ENCODE data around the gene FCN1.

Gene FCN1

DNA sequence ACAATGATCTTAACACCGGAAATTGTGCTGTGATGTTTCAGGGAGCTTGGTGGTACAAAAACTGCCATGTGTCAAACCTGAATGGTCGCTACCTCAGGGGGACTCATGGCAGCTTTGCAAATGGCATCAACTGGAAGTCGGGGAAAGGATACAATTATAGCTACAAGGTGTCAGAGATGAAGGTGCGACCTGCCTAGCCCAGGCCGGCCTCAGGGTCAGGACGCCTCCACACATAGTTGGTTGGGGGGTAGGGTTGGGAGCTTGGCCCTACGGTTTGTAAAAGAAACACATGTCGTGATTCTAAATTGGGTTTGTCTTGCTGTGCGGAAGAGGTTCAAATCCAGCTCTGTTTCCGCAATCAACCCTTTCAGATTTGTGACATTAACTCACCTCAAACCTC is 30.5 kb downstream of the FCN1 start:
- Histone ChIP-seq H3K27me3 (replicated peaks) (no peaks in the 10 kb centered on the region), H3K27ac (no peak overlapping the region), H3K4me3 (ENCODE audit: low read depth, low read length) (no peak overlapping the region), H3K36me3 (replicated peaks) (no peaks in the 10 kb centered on the region)
- in situ Hi-C loops (cut with HindIII; ENCODE audit: low pct_ligation_motif_present, low sequenced_read_pairs): no loop called here
- DNase-seq: no peak
- TF ChIP-seq, protein P1, sequence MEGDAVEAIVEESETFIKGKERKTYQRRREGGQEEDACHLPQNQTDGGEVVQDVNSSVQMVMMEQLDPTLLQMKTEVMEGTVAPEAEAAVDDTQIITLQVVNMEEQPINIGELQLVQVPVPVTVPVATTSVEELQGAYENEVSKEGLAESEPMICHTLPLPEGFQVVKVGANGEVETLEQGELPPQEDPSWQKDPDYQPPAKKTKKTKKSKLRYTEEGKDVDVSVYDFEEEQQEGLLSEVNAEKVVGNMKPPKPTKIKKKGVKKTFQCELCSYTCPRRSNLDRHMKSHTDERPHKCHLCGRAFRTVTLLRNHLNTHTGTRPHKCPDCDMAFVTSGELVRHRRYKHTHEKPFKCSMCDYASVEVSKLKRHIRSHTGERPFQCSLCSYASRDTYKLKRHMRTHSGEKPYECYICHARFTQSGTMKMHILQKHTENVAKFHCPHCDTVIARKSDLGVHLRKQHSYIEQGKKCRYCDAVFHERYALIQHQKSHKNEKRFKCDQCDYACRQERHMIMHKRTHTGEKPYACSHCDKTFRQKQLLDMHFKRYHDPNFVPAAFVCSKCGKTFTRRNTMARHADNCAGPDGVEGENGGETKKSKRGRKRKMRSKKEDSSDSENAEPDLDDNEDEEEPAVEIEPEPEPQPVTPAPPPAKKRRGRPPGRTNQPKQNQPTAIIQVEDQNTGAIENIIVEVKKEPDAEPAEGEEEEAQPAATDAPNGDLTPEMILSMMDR (IDR thresholded peaks at IDR 0.05; ENCODE audit: low read depth, low read length, missing control alignments): no peak

DNA sequence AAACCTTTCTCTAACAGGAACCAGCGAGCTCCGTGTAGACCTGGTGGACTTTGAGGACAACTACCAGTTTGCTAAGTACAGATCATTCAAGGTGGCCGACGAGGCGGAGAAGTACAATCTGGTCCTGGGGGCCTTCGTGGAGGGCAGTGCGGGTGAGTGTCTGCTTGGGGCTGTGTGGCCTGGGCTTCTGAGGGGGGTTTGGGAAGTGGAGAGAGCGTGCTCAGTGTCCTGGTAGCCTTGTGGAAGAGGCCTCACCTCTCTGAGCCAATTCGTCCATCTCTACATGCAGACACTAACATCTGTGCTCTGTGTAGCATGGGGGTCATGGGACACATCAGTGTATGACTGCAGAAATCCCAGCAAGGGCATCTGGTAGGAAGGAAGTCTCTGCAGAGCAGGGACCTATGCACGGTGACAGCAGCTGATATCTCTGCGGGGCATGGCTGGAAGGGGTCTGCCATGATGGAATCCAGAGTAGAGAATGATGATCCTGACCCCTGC is 31.2 kb downstream of the FCN1 start:
- TF ChIP-seq, protein P1 (IDR thresholded peaks at IDR 0.05; ENCODE audit: low read depth, low read length, missing control alignments): no peak
- H3K27ac ChIP-seq: no peak overlapping the region
- in situ Hi-C loops (cut with HindIII; ENCODE audit: low pct_ligation_motif_present, low sequenced_read_pairs): no loop called here
- H3K4me3 ChIP-seq (ENCODE audit: low read depth, low read length): no peak overlapping the region
- H3K27me3 ChIP-seq (replicated peaks): no peaks in the 10 kb centered on the region
- no peak for DNase-seq
- no peaks in the 10 kb centered on the region for H3K36me3 ChIP-seq (replicated peaks)

DNA sequence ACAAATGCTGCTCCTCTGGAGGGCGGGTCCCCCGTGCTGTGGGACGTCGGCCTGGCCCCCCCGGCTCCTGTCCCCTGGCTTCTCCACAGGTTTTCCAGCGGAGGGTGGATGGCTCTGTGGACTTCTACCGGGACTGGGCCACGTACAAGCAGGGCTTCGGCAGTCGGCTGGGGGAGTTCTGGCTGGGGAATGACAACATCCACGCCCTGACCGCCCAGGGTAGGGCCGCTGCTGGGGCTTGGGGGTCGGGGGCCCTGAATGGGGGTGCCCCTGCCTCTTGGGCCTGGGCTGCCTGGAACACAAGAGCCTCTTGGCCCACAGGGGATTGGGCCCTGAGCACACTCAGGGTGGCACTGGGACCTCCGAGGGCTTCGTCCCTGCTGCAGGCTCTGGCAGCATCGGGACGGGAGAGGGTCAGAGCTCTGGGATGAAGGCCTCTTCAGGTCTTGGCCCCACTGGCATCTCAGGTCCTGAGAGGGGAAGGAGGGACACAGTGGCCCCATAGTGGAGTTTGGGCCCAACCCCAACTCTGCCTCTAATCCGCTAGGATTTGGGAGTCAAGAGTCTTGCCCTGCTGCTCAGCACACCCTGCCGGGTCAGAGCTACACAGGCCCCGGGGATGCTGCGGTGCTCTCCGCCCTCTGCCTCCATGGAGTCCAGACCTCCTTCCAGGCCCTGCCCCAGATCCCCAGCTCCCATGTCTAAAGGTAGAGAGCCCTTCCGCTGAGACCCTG is 31.9 kb downstream of the FCN1 start:
- no peak for DNase-seq
- TF ChIP-seq, protein P1 (IDR thresholded peaks at IDR 0.05; ENCODE audit: low read depth, low read length, missing control alignments): no peak
- H3K4me3 ChIP-seq (ENCODE audit: low read depth, low read length): no peak overlapping the region
- no peak overlapping the region for H3K27ac ChIP-seq
- no peaks in the 10 kb centered on the region for H3K27me3 ChIP-seq (replicated peaks)
- H3K36me3 ChIP-seq (replicated peaks): no peaks in the 10 kb centered on the region
- in situ Hi-C loops (cut with HindIII; ENCODE audit: low pct_ligation_motif_present, low sequenced_read_pairs): no loop called here

DNA sequence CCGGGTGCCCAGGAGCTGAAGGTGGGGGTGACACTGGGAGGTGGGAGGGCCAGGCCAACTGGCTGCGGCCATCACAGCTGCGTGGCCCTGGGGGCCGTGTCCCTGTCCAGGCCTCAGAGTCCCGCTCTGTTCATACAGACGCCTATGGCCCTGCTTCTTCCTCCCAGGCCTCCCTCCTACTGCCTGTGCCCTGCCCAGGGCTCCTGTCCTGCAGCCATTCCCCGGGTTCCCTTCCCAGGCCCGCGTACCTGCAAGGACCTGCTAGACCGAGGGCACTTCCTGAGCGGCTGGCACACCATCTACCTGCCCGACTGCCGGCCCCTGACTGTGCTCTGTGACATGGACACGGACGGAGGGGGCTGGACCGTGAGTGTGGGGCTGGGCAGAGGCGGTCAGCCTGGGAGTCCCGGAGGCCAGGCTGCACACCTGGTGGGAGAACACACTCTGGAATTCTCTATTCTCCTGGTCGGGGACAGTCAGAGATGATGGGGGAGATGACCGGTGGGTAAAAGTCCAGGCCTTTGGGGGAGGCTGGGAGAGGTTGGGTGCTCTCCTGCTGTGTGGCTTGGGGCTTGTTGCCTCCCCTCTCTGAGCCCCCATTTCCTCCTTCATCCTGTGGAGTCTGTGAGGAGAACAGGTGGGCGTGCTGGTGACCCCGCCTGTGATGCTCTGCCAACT is 32.6 kb downstream of the FCN1 start:
- no peak for DNase-seq
- TF ChIP-seq, protein P1 (IDR thresholded peaks at IDR 0.05; ENCODE audit: low read depth, low read length, missing control alignments): no peak
- no peak overlapping the region for H3K4me3 ChIP-seq (ENCODE audit: low read depth, low read length)
- in situ Hi-C loops (cut with HindIII; ENCODE audit: low pct_ligation_motif_present, low sequenced_read_pairs): no loop called here
- H3K27me3 ChIP-seq (replicated peaks): no peaks in the 10 kb centered on the region
- H3K36me3 ChIP-seq (replicated peaks): no peaks in the 10 kb centered on the region
- H3K27ac ChIP-seq: no peak overlapping the region

DNA sequence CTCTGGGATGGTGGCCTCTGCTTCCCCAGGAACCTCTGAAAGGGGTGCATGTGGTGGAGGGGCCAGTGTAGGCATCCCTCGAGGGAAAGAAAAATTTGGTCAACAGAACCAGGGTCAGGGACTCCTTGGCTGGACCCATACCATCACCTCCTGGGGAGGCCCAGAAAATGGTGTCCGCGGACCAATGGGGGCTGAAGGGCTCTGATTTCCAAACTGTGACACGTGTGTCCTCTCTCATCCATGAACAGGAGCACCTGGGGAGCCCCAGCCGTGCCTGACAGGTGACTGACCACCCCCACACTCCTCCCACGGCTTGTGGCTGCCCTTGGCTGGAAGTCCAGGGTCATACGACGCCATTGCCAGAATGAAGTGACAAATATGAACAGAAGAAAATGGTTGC is 33.2 kb downstream of the FCN1 start:
- H3K27me3 ChIP-seq (replicated peaks): no peaks in the 10 kb centered on the region
- H3K36me3 ChIP-seq (replicated peaks): no peaks in the 10 kb centered on the region
- no peak for DNase-seq
- no peak overlapping the region for H3K4me3 ChIP-seq (ENCODE audit: low read depth, low read length)
- TF ChIP-seq, protein P1 (IDR thresholded peaks at IDR 0.05; ENCODE audit: low read depth, low read length, missing control alignments): no peak
- no peak overlapping the region for H3K27ac ChIP-seq
- in situ Hi-C loops (cut with HindIII; ENCODE audit: low pct_ligation_motif_present, low sequenced_read_pairs): no loop called here
